WTC11 (cell line): ENCODE data around the gene NNMT. TPM values are rescaled to one million over a fixed set of nuclear protein-coding genes. Genes with fewer than 3 reads are reported as not detected.

ENCODE experiments used
- ATAC-seq: fragments of 200-7000 bp; cut with Tn5 transposase; 2 replicates; pipeline ENCODE4 v1.10.0; 2021; ENCODE audit warnings: mild to moderate bottlenecking, moderate library complexity
- CTCF ChIA-PET: fragments of 300-600 bp; sonication (Branson Sonifier 250); formaldehyde crosslinking; loops from one replicate; lab custom pipeline; 2021; ENCODE audit warnings: antibody characterized with exemption; lab: Charles Lee
- POLR2A ChIA-PET: fragments of 350-600 bp; sonication (Branson Sonifier 250); formaldehyde crosslinking; loops from one replicate; lab custom pipeline; 2021; ENCODE audit warnings: antibody characterized with exemption; lab: Charles Lee
- DNase-seq: peaks from one replicate; pipeline ENCODE4 v3.0.0; 2021; ENCODE audit warnings: low spot score
- H3K27ac Mint-ChIP-seq: 2 replicates; pipeline ENCODE4 v1.8.0; 2021; ENCODE audit warnings: mixed read lengths
- H3K27me3 Mint-ChIP-seq: 2 replicates; pipeline ENCODE4 v1.8.0; 2021; ENCODE audit warnings: low read depth, mild to moderate bottlenecking, moderate library complexity, mixed read lengths
- H3K36me3 Mint-ChIP-seq: 2 replicates; pipeline ENCODE4 v1.8.0; 2021; ENCODE audit warnings: mixed read lengths
- H3K4me1 Mint-ChIP-seq: 2 replicates; pipeline ENCODE4 v1.8.0; 2022; ENCODE audit warnings: mixed read lengths
- H3K4me3 Mint-ChIP-seq: 2 replicates; pipeline ENCODE4 v1.8.0; 2021; ENCODE audit warnings: mild to moderate bottlenecking, moderate library complexity, mixed read lengths
- H3K9me3 Mint-ChIP-seq: 2 replicates; pipeline ENCODE4 v1.8.0; 2021; ENCODE audit warnings: mixed read lengths
- CBFB ChIP-seq: sonication (generic); formaldehyde crosslinking; IDR thresholded peaks from 2 replicates; pipeline ENCODE4 v1.8.1; 2022; ENCODE audit warnings: mild to moderate bottlenecking, low read depth, missing genetic modification reagents
- EMX1 ChIP-seq: fragments of 250-450 bp; sonication (Bioruptor Pico); IDR thresholded peaks from 2 replicates; pipeline ENCODE4 v1.8.0; 2021; ENCODE audit warnings: mild to moderate bottlenecking
- HMGA2 ChIP-seq: fragments of 250-450 bp; sonication (Bioruptor Pico); IDR thresholded peaks from 2 replicates; pipeline ENCODE4 v1.4.0; 2021; ENCODE audit warnings: mild to moderate bottlenecking, moderate library complexity
- IRF2 ChIP-seq: sonication (generic); formaldehyde crosslinking; IDR thresholded peaks from 2 replicates; pipeline ENCODE4 v1.8.0; 2022; ENCODE audit warnings: low read depth, missing genetic modification reagents, borderline replicate concordance
- JUN ChIP-seq: sonication (generic); formaldehyde crosslinking; IDR thresholded peaks from 2 replicates; pipeline ENCODE4 v1.8.0; 2023; ENCODE audit warnings: mild to moderate bottlenecking, missing genetic modification reagents
- NFE2L1 ChIP-seq: sonication (generic); formaldehyde crosslinking; IDR thresholded peaks from 2 replicates; pipeline ENCODE4 v1.8.1; 2023; ENCODE audit warnings: missing genetic modification reagents
- NR2C2 ChIP-seq: sonication (generic); formaldehyde crosslinking; IDR thresholded peaks from 2 replicates; pipeline ENCODE4 v1.8.0; 2022; ENCODE audit warnings: mild to moderate bottlenecking, missing genetic modification reagents
- SMAD4 ChIP-seq: sonication (generic); formaldehyde crosslinking; IDR thresholded peaks from 2 replicates; pipeline ENCODE4 v1.8.0; 2022; ENCODE audit warnings: mild to moderate bottlenecking, missing genetic modification reagents
- SP1 ChIP-seq: sonication (generic); formaldehyde crosslinking; conservative IDR thresholded peaks from 2 replicates; pipeline ENCODE4 v1.8.1; 2022; ENCODE audit warnings: missing genetic modification reagents
- TCF7 ChIP-seq: sonication (generic); formaldehyde crosslinking; IDR thresholded peaks from 2 replicates; pipeline ENCODE4 v1.8.0; 2022; ENCODE audit warnings: mild to moderate bottlenecking, low read depth, missing genetic modification reagents, moderate library complexity
- ZNF671 ChIP-seq: fragments of 250-450 bp; sonication (Bioruptor Pico); IDR thresholded peaks from 2 replicates; pipeline ENCODE4 v1.8.0; 2021; ENCODE audit warnings: mild to moderate bottlenecking
- total RNA-seq: library from RNA; stranded (reverse); gene quantifications from 3 replicates; pipeline ENCODE4 v1.2.3, GENCODE V29; 2021
- TF ChIP-seq, protein P1 (sequence below): sonication (generic); formaldehyde crosslinking; IDR thresholded peaks from 2 replicates; pipeline ENCODE4 v1.8.0; 2023; ENCODE audit warnings: missing genetic modification reagents, mild to moderate bottlenecking, borderline replicate concordance
- TF ChIP-seq, protein P2 (sequence below): fragments of 250-450 bp; sonication (Bioruptor Pico); IDR thresholded peaks from 2 replicates; pipeline ENCODE4 v2.1.2; 2022; ENCODE audit warnings: mild to moderate bottlenecking, moderate library complexity
- TF ChIP-seq, protein P3 (sequence below): sonication (generic); formaldehyde crosslinking; IDR thresholded peaks from 2 replicates; pipeline ENCODE4 v1.8.0; 2022; ENCODE audit warnings: missing genetic modification reagents
- TF ChIP-seq, protein P4 (sequence below): sonication (generic); formaldehyde crosslinking; IDR thresholded peaks from 2 replicates; pipeline ENCODE4 v1.8.1; 2022; ENCODE audit warnings: mild to moderate bottlenecking, missing genetic modification reagents, moderate library complexity, borderline replicate concordance
- TF ChIP-seq, protein P5 (sequence below): sonication (generic); formaldehyde crosslinking; IDR thresholded peaks from 2 replicates; pipeline ENCODE4 v1.8.1; 2023; ENCODE audit warnings: mild to moderate bottlenecking, missing genetic modification reagents
- TF ChIP-seq, protein P6 (sequence below): sonication (generic); formaldehyde crosslinking; IDR thresholded peaks from 2 replicates; pipeline ENCODE4 v1.8.1; 2023; ENCODE audit warnings: mild to moderate bottlenecking, missing genetic modification reagents, borderline replicate concordance

Gene NNMT
- total RNA-seq, 1 experiment from 2014 or later: 0.50 TPM

DNA sequence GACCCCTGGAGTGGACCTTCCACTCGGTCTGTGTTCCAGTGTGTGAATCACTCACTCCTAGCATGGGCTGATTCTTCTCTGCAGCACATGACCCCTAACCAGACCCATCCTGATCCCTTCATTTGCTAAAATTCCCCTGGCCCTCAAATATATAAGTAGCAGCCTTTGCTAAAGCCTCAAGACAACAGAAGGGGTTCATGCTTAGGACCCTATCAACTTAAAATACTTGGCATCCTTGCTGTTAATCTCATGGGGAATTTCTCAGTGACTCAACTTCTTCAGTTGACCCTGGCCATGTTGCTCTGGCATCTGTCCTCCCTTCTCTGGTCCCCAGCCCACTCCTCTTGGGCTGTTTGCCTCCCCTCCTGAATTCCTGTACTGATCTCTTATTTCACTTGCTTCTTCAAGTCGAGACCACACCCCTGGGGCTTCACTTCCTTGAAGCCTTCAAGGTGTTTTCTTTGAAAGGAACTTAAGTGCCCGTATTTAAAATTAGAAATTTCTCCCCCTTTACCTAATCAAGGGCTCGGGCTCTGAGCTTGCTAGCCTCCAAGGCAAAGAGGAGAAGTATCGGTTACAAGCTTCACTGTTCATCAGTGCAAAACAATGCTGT lies 23.6 kb downstream of the NNMT start (continued):
- TF ChIP-seq, protein P1, sequence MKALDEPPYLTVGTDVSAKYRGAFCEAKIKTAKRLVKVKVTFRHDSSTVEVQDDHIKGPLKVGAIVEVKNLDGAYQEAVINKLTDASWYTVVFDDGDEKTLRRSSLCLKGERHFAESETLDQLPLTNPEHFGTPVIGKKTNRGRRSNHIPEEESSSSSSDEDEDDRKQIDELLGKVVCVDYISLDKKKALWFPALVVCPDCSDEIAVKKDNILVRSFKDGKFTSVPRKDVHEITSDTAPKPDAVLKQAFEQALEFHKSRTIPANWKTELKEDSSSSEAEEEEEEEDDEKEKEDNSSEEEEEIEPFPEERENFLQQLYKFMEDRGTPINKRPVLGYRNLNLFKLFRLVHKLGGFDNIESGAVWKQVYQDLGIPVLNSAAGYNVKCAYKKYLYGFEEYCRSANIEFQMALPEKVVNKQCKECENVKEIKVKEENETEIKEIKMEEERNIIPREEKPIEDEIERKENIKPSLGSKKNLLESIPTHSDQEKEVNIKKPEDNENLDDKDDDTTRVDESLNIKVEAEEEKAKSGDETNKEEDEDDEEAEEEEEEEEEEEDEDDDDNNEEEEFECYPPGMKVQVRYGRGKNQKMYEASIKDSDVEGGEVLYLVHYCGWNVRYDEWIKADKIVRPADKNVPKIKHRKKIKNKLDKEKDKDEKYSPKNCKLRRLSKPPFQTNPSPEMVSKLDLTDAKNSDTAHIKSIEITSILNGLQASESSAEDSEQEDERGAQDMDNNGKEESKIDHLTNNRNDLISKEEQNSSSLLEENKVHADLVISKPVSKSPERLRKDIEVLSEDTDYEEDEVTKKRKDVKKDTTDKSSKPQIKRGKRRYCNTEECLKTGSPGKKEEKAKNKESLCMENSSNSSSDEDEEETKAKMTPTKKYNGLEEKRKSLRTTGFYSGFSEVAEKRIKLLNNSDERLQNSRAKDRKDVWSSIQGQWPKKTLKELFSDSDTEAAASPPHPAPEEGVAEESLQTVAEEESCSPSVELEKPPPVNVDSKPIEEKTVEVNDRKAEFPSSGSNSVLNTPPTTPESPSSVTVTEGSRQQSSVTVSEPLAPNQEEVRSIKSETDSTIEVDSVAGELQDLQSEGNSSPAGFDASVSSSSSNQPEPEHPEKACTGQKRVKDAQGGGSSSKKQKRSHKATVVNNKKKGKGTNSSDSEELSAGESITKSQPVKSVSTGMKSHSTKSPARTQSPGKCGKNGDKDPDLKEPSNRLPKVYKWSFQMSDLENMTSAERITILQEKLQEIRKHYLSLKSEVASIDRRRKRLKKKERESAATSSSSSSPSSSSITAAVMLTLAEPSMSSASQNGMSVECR: no peak
- TF ChIP-seq TCF7 (CRISPR knock-in tag) (no peak), CBFB (CRISPR knock-in tag) (no peak), SP1 (no peak), HMGA2 (CRISPR knock-in tag) (no peak), SMAD4 (no peak)
- TF ChIP-seq, protein P2, sequence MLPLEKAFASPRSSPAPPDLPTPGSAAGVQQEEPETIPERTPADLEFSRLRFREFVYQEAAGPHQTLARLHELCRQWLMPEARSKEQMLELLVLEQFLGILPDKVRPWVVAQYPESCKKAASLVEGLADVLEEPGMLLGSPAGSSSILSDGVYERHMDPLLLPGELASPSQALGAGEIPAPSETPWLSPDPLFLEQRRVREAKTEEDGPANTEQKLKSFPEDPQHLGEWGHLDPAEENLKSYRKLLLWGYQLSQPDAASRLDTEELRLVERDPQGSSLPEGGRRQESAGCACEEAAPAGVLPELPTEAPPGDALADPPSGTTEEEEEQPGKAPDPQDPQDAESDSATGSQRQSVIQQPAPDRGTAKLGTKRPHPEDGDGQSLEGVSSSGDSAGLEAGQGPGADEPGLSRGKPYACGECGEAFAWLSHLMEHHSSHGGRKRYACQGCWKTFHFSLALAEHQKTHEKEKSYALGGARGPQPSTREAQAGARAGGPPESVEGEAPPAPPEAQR (CRISPR knock-in tag): no peak
- TF ChIP-seq, protein P3, sequence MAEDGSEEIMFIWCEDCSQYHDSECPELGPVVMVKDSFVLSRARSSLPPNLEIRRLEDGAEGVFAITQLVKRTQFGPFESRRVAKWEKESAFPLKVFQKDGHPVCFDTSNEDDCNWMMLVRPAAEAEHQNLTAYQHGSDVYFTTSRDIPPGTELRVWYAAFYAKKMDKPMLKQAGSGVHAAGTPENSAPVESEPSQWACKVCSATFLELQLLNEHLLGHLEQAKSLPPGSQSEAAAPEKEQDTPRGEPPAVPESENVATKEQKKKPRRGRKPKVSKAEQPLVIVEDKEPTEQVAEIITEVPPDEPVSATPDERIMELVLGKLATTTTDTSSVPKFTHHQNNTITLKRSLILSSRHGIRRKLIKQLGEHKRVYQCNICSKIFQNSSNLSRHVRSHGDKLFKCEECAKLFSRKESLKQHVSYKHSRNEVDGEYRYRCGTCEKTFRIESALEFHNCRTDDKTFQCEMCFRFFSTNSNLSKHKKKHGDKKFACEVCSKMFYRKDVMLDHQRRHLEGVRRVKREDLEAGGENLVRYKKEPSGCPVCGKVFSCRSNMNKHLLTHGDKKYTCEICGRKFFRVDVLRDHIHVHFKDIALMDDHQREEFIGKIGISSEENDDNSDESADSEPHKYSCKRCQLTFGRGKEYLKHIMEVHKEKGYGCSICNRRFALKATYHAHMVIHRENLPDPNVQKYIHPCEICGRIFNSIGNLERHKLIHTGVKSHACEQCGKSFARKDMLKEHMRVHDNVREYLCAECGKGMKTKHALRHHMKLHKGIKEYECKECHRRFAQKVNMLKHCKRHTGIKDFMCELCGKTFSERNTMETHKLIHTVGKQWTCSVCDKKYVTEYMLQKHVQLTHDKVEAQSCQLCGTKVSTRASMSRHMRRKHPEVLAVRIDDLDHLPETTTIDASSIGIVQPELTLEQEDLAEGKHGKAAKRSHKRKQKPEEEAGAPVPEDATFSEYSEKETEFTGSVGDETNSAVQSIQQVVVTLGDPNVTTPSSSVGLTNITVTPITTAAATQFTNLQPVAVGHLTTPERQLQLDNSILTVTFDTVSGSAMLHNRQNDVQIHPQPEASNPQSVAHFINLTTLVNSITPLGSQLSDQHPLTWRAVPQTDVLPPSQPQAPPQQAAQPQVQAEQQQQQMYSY: no peak
- TF ChIP-seq, protein P4, sequence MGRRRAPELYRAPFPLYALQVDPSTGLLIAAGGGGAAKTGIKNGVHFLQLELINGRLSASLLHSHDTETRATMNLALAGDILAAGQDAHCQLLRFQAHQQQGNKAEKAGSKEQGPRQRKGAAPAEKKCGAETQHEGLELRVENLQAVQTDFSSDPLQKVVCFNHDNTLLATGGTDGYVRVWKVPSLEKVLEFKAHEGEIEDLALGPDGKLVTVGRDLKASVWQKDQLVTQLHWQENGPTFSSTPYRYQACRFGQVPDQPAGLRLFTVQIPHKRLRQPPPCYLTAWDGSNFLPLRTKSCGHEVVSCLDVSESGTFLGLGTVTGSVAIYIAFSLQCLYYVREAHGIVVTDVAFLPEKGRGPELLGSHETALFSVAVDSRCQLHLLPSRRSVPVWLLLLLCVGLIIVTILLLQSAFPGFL (CRISPR knock-in tag): no peak

DNA sequence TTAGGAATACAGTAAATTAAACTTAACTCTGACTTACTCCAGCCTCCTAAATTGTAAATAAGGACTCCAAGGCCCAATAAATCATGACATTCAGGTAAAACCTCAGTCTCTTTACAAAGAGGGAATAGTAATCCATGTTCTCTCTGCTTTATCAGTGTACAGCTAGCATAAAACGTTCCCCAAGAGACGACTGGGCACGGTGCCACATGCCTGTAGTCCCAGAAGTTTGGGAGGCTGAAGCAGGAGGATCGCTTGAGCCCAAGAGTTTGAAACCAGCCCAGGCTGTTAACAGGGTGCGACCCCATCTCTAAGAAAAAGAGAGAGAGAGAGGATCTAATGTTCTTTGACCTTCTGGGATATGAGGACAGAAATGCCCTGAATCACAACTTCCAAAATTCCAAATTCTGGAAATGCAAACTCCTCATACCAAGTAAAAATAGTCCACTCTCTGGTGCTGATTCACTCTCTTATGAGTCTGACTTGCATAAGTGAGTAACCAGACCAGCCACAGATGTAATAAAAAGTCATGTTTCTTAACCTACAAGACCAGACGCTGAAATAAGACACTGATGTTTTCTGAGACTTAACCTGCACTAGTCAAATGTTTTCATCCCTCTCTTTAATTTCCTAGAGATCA lies 25.5 kb downstream of the NNMT start:
- ChIA-PET CTCF (no interaction called here), POLR2A (no interaction called here)
- no peak overlapping the region for H3K4me3 Mint-ChIP-seq
- DNase-seq (no peak), ATAC-seq (no peak)
- peaks cover 17% of the 10 kb centered on the region for H3K9me3 Mint-ChIP-seq
- H3K27me3 Mint-ChIP-seq: peaks cover 2% of the 10 kb centered on the region; the same call in 1 of the 2 replicates
- H3K27ac Mint-ChIP-seq: no peak overlapping the region
- H3K36me3 Mint-ChIP-seq: peaks cover 6% of the 10 kb centered on the region; the same call in 1 of the 2 replicates
- peaks cover 56% of the 10 kb centered on the region for H3K4me1 Mint-ChIP-seq
- TF ChIP-seq, protein P4 (CRISPR knock-in tag): no peak
- TF ChIP-seq NR2C2 (CRISPR knock-in tag) (no peak), SP1 (no peak), SMAD4 (no peak), EMX1 (CRISPR knock-in tag) (no peak), JUN (CRISPR knock-in tag) (no peak), NFE2L1 (CRISPR knock-in tag) (no peak), ZNF671 (CRISPR knock-in tag) (no peak), IRF2 (CRISPR knock-in tag) (no peak)
- TF ChIP-seq, protein P5, sequence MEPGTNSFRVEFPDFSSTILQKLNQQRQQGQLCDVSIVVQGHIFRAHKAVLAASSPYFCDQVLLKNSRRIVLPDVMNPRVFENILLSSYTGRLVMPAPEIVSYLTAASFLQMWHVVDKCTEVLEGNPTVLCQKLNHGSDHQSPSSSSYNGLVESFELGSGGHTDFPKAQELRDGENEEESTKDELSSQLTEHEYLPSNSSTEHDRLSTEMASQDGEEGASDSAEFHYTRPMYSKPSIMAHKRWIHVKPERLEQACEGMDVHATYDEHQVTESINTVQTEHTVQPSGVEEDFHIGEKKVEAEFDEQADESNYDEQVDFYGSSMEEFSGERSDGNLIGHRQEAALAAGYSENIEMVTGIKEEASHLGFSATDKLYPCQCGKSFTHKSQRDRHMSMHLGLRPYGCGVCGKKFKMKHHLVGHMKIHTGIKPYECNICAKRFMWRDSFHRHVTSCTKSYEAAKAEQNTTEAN: no peak
- TF ChIP-seq, protein P6, sequence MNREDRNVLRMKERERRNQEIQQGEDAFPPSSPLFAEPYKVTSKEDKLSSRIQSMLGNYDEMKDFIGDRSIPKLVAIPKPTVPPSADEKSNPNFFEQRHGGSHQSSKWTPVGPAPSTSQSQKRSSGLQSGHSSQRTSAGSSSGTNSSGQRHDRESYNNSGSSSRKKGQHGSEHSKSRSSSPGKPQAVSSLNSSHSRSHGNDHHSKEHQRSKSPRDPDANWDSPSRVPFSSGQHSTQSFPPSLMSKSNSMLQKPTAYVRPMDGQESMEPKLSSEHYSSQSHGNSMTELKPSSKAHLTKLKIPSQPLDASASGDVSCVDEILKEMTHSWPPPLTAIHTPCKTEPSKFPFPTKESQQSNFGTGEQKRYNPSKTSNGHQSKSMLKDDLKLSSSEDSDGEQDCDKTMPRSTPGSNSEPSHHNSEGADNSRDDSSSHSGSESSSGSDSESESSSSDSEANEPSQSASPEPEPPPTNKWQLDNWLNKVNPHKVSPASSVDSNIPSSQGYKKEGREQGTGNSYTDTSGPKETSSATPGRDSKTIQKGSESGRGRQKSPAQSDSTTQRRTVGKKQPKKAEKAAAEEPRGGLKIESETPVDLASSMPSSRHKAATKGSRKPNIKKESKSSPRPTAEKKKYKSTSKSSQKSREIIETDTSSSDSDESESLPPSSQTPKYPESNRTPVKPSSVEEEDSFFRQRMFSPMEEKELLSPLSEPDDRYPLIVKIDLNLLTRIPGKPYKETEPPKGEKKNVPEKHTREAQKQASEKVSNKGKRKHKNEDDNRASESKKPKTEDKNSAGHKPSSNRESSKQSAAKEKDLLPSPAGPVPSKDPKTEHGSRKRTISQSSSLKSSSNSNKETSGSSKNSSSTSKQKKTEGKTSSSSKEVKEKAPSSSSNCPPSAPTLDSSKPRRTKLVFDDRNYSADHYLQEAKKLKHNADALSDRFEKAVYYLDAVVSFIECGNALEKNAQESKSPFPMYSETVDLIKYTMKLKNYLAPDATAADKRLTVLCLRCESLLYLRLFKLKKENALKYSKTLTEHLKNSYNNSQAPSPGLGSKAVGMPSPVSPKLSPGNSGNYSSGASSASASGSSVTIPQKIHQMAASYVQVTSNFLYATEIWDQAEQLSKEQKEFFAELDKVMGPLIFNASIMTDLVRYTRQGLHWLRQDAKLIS (CRISPR knock-in tag): no peak
